Stimulated activated CD4-positive, alpha-beta T cell treated with anti-CD3 and anti-CD28 coated beads, Interleukin-15, amount 100 ng/mL, for 48 hours (primary cell): Measurements from ENCODE around the gene SIRPD.

Experiments used
- DNase-seq, 2 donors: peaks; one replicate each; pipeline ENCODE4 v3.0.0-alpha.2; 2020; ENCODE audit warnings: low read depth in 2 of 2

The SIRPD gene

DNA sequence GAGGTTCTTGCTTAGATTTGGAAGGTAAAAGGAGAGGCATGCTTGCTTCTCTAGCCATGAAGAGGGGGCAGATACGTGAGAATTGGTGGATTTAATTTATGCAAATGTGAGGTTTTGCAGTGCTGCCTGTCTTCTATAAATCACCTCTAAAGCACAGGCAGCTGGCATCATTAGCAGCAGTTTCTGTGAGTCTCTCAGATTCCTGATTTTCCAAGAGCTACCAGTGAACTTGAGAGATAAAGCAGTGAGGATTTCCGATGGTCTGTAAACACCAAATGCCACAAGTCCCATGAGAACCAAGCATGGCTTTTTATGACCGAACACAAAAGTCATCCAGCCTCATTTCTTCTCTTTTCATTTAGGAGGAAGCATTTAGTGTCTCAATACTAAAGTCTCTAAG is 63.1 kb downstream of the SIRPD start:
- no peak for DNase-seq

DNA sequence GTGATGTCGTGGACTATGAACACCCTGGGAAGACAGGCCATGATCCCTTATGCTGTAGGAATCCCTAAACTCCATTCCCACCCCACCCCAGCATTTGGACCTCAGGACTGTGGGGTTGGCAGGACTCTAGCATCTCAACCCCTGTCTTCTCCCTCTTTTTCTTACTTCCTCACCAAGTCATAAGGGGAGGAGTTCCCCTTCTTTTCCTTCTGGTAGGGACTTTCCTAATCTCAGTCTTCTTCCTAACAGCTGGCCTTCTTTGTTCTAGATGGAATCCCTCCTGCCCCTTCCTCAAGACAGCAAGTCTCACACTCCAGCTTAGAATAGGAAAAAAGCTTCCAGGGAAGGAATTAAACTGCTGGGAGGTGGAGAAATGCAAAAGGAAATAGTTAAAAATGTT is 64.0 kb downstream of the SIRPD start:
- DNase-seq, result no peak

DNA sequence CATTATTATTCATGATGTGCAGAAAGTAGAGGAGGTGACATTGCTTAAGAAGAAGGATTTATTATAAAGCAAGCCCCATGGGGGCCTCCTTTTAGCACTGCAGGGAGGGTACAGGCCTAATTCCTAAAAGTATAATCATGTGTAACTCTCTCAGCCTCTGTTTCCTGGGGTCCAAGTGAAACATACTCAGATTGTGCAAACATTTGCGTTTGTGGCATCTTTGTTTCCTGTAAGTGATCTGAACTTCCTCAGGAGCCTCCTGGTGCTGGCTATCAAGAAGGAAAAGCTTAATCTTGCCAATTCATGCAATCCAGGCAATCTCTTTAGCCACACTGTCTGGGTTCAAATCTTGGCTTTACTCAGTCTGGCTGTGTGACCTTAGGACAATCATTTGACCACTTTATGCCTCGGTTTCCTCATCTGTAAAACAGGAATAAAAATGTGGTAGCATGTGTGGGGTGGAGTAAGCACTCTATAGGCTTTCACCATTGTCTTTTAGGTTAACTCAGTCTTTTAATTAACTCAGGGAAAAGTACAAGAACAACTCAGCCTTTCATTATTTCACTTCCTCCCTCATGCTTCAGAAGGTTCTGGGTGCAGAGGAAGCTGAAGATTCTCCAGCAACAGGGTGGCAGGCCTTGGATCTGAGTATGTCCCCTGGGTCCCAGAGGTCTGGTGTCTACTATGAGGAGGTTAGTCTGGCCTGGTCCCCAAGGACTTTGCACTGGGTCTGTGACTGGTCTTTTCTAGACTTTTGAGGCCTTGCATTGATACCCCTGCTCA is 65.5 kb downstream of the SIRPD start:
- no peak for DNase-seq

DNA sequence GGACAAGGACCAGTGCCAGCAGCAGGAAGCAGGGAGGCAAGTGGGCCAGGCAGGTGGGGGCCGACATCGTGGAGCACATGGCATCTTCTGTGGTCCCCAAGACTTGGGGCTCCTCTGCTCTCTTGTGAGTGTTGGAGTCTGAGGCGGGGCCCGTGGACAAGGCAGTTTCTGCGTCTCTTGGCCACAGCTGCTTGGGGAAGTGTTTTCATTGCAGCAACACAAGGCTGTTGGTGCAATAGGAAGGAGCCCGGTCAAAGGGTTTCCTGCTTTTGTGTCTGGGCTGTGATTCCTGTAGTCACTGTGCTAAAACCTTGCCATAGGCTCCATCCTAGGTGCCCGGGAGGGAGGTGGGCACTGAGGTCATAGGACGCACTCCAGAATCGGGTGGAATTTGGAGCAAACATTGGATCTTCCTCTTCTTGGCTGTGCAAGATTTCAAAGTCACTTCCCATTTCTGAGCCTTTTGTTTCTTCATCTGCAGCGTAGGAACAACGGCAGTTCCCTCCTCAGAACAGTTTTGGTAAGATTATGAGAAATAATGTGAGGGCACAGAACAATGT is 66.1 kb downstream of the SIRPD start, which contains the start of gene SIRPB2:
SIRPB2 (minus strand) TSS at position 140 of the 560 bp plus-strand sequence; CDS start at position 79, 61 bp downstream.
- DNase-seq, result no peak

DNA sequence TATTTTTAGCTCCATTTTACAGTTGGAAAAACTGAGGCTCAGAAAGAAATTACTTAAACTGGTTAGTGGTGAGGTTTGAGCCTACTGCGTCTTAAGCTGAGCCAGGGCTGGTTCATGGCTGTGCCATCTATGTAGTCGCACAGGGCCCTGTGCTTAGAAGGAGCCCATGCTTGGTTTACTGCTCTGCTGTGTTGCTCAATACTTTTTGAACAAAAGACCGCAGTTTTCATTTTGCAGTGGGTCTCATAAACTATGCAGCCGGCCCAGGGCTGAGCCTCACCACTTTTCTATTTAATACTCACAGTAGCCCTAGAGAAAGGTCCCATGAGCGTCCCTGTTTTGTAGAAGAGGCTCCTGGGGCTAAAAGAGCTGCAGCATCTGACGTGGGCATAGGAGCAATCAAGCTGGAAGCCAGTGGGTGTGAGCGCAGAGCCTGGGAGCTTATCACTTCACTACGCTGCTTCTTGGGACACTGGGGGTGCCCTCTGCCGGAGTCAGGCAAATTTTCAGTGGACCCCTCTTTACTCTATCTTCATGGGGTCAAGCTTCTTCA is 66.8 kb downstream of the SIRPD start:
- no peak for DNase-seq

DNA sequence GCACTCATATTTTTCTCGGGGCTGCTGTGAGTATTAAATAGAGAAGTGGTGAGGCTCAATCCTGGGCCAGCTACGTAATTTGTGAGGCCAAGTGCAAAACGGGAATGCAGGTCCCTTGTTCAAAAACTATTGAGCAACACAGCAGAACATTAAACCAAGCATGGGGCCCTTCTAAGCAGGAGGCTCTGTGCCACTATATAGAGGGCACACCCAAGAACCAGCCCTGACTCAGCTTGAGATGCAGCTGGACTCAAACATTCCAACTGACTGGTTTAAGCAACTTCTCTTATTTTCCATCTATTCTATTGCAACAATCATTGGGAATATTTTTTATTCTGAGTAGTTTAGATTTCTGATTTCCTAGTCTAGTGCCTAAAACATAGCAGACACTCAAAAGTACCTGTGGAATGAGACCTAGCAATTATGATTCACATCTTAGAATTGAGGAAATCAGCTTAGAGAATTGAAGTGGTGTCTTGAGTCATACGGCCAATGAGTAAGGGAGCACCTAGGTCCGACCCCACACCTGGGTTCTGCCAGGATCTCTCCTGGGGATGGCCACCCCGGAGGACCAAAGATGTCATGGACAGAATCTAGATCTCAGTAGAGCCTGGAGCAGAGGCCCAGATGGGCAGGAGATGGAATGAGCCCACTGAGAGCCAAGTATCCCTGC is 67.6 kb downstream of the SIRPD start:
- no peak for DNase-seq

DNA sequence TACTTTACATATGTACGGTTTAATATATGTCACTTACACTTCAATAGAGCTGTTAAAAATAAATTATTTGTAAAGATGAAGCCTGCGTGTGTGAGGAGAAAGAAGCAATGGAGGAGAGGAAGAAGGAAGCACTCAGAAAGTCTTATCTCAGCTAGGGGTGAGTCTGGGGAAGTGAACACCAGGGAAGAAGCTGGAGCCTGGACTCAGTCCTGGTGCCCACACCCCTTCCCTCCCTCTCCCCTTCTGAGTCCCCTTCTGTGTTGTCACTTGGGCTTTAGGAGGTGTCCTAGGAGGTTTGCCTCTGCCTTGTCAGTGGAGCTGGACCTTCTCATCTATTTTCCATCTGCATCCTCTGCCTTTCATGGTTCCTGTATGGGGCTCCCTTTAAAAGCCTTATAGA is 68.2 kb downstream of the SIRPD start:
- no peak for DNase-seq

DNA sequence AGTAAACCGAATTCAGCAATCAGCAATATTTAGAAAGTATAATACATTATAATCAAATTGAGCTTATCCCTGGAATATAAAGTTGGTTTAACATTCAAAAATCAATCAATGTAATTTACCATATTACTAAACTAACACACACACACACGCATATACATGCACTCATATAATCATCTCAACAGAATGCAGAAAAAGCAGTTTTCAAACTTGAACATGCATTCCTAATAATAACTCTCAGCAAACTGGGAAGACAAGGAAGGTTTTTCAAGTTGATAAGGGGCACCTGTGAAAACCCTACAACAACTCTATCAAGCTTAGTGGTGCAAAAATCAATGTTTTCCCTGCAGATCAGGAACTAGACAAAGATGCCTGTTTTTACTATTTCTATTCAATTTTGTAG is 70.9 kb downstream of the SIRPD start:
- no peak for DNase-seq

DNA sequence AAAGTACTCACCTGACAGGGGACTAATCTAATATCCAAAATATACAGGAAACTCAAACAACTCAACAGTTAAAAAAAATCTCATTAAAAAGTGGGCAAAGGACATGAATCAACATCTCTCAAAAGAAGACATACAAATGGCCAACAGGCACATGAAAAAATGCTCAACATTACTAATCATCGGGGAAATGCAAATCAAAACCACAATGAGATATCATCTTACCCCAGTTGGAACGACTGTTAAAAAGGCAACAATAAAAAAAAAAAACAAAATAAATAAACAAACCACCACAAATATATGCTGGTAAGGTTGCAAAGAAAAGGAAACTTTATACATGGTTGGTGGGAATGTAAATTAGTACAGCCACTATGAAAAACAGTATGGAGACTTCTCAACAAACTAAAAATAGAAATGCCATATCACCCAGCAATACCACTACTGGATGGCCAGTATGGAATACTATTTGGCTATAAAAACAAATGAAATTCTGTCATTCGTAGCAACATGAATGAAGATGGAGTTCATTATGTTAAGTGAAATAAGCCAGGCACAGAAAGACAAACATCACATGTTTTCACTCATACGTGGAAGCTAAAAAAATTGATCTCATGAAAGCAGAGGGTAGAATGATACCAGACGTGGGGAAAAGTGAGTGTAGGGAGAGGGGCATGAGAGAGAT is 72.9 kb downstream of the SIRPD start:
- DNase-seq, result no peak
